ENCODE results near the gene ALKBH5. TPM values are rescaled to one million over a fixed set of nuclear protein-coding genes. Genes with fewer than 3 reads are reported as not detected.

The ALKBH5 gene
- 95.8 and 104 TPM in 2 replicates for total RNA-seq

DNA sequence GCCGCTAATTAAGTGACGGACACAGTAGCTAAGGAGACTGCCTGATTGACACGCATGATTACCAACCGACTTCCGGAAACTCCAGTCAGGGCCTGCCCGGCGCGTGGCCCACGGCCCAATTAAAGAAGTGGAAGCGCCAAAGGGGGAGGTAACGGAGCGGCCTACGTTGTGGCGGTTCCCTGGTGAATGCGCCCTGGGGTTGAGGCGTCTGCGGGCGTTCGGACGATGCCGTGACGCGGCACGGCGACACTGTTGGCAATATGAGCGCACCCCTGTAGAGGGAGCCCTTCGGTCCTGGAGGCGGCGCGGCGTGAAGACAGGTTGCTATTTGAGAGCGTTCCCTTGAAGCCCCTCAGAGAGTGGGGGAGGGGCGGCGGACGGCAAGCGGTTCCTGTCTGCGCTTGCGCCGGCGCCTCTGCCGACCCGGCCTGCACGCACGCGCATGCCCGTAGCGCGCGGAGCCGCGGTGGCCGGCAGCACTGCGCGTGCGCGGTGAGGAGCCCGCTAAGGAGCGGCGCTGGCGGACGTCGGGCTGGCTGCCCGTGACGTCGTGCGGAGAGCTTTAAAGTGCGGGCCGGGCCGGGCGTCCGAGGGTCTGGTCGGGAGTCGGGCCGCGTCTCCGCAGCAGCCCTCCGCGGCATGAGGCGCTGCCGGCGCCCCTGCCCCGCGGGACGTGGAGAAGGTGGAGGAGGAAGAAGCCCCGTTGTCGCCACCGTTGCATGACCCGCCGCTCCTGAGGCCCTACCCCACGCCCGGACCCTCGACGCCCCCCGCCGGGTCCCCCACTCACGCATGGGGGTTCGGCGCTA lies at the start of gene ALKBH5:
TSS of gene ALKBH5 (plus strand) at position 495 of the 809 bp plus-strand sequence. CDS start 416 bp downstream, outside the sequence.

DNA sequence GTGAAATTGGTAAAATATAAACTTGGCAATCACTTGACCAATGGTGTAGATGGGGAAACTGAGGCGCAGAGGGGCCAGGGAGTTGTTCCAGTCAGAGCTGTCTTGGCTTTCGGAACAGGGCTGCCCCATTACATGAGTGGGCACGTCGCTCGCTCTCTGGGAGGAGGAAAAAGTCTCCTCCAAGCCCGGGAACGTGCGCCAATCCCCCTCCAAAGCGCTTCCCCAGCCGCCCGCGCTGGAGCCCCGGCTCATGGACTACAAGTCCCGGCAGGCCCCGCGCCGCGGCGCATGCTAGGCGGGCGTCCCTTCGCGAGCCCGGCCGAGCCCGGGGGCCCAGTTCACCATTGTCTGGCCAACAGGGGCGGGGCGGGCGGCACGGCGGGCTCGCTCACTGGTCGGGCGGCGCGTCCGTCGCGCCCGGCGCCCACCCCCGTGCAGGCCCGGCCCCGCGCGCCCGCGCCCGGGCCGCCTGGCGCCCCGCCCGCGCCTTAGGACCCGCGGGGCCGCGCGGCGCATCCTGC lies 41.6 kb downstream of the ALKBH5 start, which contains the start of gene LLGL1:
TSS of gene LLGL1 (plus strand) at position 515 of the 521 bp plus-strand sequence. CDS start 48 bp downstream, outside the sequence.

DNA sequence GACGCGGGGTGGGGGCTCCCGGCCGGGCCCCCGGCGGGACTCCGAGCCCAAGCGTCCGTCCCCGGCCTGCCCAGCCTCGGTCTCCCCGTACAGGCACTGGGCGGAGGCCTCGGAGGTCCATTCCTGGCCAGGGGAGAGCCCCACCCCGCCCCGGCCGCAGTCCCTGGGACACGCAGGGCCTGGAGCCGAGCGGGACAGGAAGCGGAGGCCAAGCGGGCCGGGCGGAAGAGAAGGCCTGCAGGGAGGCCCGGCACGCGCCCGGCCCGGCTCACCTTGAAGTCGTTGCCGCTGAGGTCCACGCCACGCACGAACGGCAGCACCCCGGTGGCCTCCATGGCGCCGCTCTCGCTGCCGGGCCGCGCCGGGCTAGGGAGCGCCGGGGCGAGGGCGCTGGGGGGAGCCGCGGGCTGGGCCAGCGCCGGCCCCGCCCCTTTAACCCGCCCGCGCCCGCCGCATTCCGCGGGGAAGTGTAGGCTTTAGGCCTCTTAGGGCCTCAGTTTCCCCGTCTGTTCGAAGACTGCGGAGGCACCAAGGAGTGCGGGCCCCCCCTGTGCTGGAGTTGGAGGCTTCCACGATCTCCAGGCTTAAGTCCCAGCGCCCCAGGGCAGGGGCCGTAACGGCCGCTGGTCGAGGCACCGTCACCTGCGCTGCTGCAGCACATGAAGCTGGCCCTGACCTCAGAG lies 74.9 kb downstream of the ALKBH5 start, which contains the start of gene FLII:
TSS of gene FLII (minus strand) at position 383 of the 683 bp plus-strand sequence. CDS start at position 335, 48 bp downstream.

Other genes with a start within 250 kb of the ALKBH5 start
- 15.6 and 21.5 TPM in 2 replicates for gene TOM1L2, start 211.4 kb upstream of the ALKBH5 start, total RNA-seq
- gene DRC3, start 211.0 kb upstream of the ALKBH5 start, total RNA-seq, result 0.40 and 1.4 TPM in 2 replicates
- gene ATPAF2, start 144.7 kb upstream of the ALKBH5 start, total RNA-seq, result 9.4 and 17.6 TPM in 2 replicates
- gene GID4, start 144.4 kb upstream of the ALKBH5 start, total RNA-seq, result 7.8 and 16.8 TPM in 2 replicates
- 37.8 and 44.0 TPM in 2 replicates for gene DRG2, start 95.9 kb upstream of the ALKBH5 start, total RNA-seq
- 0.26 and 1.6 TPM in 2 replicates for gene MYO15A, start 75.1 kb upstream of the ALKBH5 start, total RNA-seq
- gene LLGL1, start 41.8 kb downstream of the ALKBH5 start, total RNA-seq, result 45.4 and 50.0 TPM in 2 replicates
- gene FLII, start 74.9 kb downstream of the ALKBH5 start, total RNA-seq, result 172 and 224 TPM in 2 replicates
- gene MIEF2, start 76.8 kb downstream of the ALKBH5 start, total RNA-seq, result 10.5 and 13.7 TPM in 2 replicates
- gene TOP3A, start 131.2 kb downstream of the ALKBH5 start, total RNA-seq, result 19.7 and 22.4 TPM in 2 replicates
- 9.3 and 12.5 TPM in 2 replicates for gene SMCR8, start 131.5 kb downstream of the ALKBH5 start, total RNA-seq
- 15.0 and 15.2 TPM in 2 replicates for gene SHMT1, start 179.7 kb downstream of the ALKBH5 start, total RNA-seq
- gene EVPLL, start 193.9 kb downstream of the ALKBH5 start, total RNA-seq, result 0.08 TPM in 1 of 2 replicates, not detected in the other

All from epithelial cell of alveolus of lung (primary cell).